HepG2 (cell line): ENCODE results near the gene PPM1E. TPM values are rescaled to one million over a fixed set of nuclear protein-coding genes. Genes with fewer than 3 reads are reported as not detected.

Source experiments
- polyA plus RNA-seq, 8 experiments: library from polyadenylated mRNA; depleted of rRNA in 3 of 8; stranded (reverse) in 7 of 8; unstranded in 1 of 8; fragments of >200 nt; fragmentation: Illumina TruSeq in 4 of 8; extraction: Trizol in 4 of 8; gene quantifications; 2 replicates each; pipeline versions ENCODE4 v1.2.1 to v1.2.3, GENCODE V29; 2011 to 2016; ENCODE audit warnings: low read depth in 4 of 8, missing spikeins in 1 of 8, mixed read lengths in 1 of 8; ENCODE audit not compliant: insufficient read depth in 1 of 8
- small RNA-seq, 3 experiments: library from RNA; depleted of rRNA; stranded (forward); fragments of <200 nt; gene quantifications; one replicate each; pipeline ENCODE3, GENCODE V24; 2012; ENCODE audit warnings: low read depth in 2 of 3, low replicate concordance in 1 of 3; ENCODE audit not compliant: insufficient read length in 3 of 3, insufficient read depth in 2 of 3
- total RNA-seq, 5 experiments: library from RNA; depleted of rRNA; stranded (reverse); fragments of >200 nt; fragmentation: Illumina TruSeq; extraction: Trizol; gene quantifications; 2 replicates each; pipeline ENCODE4 v1.2.3, GENCODE V29; 2016; ENCODE audit warnings: low read depth in 1 of 5

Gene PPM1E
- total and polyA plus RNA-seq, 2 of the 13 experiments (the other 11 are each of a cell fraction or from before 2014, with no cell fraction given): 0.15 TPM; not detected in 1

Small RNA genes within 50 kb of the gene (small RNA-seq; reads per million reads assigned to genes)
- 0 reads per million in 3 experiments for gene AC025521.1
- gene RF00017: 0 reads per million in 3 experiments
- 0 reads per million in 3 experiments for gene RNU6-518P

Other genes with a start within 250 kb of the PPM1E start
- gene MTMR4, start 241.2 kb upstream of the PPM1E start, total RNA-seq (2016; rRNA removed; fragmentation: Illumina TruSeq; extraction: Trizol): 62.5 and 67.7 TPM in 2 replicates
- gene MTMR4, start 241.2 kb upstream of the PPM1E start, polyA plus RNA-seq (2011; rRNA removed): 50.0 and 65.1 TPM in 2 replicates
- gene TEX14, start 63.8 kb upstream of the PPM1E start, total RNA-seq (2016; rRNA removed; fragmentation: Illumina TruSeq; extraction: Trizol): 0.07 TPM in 1 of 2 replicates, not detected in the other
- gene TEX14, start 63.8 kb upstream of the PPM1E start, polyA plus RNA-seq (2011; rRNA removed): 0.03 and 0.04 TPM in 2 replicates
- 106 and 151 TPM in 2 replicates for gene RAD51C, start 63.3 kb upstream of the PPM1E start, total RNA-seq (2016; rRNA removed; fragmentation: Illumina TruSeq; extraction: Trizol)
- 27.3 and 38.5 TPM in 2 replicates for gene RAD51C, start 63.3 kb upstream of the PPM1E start, polyA plus RNA-seq (2011; rRNA removed)